Fibroblast of villous mesenchyme (primary cell): Measurements from ENCODE around the gene XRN2. TPM values are rescaled to one million over a fixed set of nuclear protein-coding genes. Genes with fewer than 3 reads are reported as not detected.

Experiments used
- DNase-seq: peaks from one replicate; pipeline ENCODE4 v3.0.0-alpha.2; 2010; ENCODE audit warnings: low read depth
- H3K4me3 ChIP-seq: 2 replicates; pipeline ENCODE4 v1.5.1; 2011; ENCODE audit warnings: low read depth, mild to moderate bottlenecking, low read length
- CTCF ChIP-seq: IDR thresholded peaks from 2 replicates; pipeline ENCODE4 v1.5.1; 2012; ENCODE audit warnings: low read depth, mild to moderate bottlenecking, low read length; ENCODE audit not compliant: insufficient read depth
- total RNA-seq: library from RNA; depleted of rRNA; stranded (reverse); fragments of >200 nt; gene quantifications from 2 replicates; pipeline ENCODE4 v1.2.3, GENCODE V29; 2012

The XRN2 gene
- total RNA-seq, 1 donor, result 90.2 TPM

DNA sequence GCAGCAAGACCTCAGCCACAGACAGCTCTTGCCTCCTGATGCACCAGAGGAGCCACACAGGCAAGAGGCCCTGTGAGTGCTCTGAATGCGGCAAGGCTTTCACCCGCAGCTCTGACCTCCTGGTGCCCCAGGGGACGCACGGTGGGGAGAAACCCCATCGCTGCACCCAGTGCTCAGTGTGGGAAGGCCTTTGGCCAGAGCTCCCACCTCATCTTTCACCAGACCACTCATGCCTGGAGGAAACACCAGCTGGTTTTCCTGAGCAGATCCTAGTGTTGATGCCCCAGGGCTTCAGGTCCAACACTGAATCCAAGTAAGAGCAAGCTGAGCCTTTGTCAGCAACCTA lies 37.0 kb upstream of the XRN2 start:
- no peak for DNase-seq
- H3K4me3 ChIP-seq, result no peak overlapping the region
- no peak for TF ChIP-seq CTCF

DNA sequence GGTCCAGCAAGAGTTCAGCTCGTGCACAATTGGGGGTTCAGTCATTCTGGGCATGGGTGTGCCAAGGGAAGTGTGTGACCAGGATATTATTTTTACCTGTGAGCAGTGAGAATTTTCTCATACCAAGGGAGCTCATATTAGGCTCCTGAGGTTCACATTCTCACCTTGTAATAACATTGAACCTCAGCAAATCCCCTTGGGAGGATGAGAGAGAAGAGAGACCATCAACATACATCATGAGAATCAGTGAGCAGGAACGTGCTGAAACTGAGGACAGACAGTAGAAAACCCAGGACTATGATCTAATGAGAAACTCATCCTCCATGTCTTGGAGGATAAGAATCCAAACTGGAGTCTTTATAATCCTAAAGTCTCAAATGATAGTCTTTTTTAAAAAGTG lies 33.4 kb upstream of the XRN2 start:
- no peak overlapping the region for H3K4me3 ChIP-seq
- no peak for DNase-seq
- no peak for TF ChIP-seq CTCF

- no peak for TF ChIP-seq CTCF
- DNase-seq, result no peak
- H3K4me3 ChIP-seq, result no peak overlapping the region
These were observed 32.3 kb upstream of the XRN2 start for GRCh38 chr20:21270806-21271205.

- no peak overlapping the region for H3K4me3 ChIP-seq
- DNase-seq, result no peak
- TF ChIP-seq CTCF, result no peak
These were observed 30.9 kb upstream of the XRN2 start for GRCh38 chr20:21272279-21272678.

DNA sequence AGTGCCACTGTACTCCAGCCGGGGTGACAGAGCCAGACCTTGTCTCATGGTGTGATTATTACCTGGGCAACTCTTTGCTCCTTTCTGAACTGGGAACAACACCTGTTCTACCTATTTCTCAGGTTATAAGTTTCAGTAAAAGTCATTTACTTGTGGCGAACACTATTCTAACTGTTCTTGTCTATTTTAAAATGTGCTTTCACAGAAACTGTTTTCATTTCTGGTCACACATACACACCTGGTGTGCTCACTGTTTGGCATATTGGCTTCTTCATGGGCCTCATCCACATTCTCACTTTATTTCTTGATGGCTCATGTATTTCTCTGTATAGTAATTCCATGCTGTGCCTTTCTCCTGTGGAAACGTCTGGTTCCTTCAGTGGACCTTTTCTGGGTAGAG lies 30.5 kb upstream of the XRN2 start:
- H3K4me3 ChIP-seq, result no peak overlapping the region
- no peak for DNase-seq
- no peak for TF ChIP-seq CTCF

DNA sequence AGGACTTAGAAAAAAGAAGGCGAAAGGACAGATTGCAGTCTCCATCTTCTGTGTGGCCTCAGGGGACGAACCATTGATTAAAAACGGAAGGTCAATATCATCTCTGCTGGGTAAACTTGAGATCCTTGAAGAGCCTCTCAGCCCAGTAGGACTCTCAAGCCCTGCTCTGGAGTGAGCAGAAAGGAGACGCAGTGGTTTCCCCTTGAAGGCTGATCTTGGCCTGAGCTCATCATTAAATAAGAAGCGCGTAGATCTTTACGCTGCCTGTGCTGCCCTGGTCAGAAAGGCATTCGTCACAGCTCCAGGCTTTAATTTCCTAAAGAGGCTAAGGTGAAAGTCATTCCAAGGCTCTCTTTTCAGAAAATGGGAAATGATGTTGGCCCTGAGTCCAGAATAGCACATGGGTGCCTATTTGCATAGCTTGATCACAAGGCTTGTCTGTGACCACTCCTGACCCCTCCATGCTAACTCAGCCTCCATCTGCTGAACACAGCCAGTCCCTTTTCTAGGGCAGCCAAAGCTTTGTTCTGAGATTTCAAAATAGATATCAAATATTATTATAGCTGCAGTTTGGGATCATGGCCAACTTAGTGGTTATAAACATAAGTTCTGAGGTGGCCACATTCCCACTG lies 29.3 kb upstream of the XRN2 start:
- no peak overlapping the region for H3K4me3 ChIP-seq
- DNase-seq, result no peak
- TF ChIP-seq CTCF, result no peak

- DNase-seq, result no peak
- no peak overlapping the region for H3K4me3 ChIP-seq
- TF ChIP-seq CTCF, result no peak
These were observed 24.3 kb upstream of the XRN2 start for GRCh38 chr20:21278829-21279228.
